SK-N-SH (cell line): ENCODE measurements around the gene GRK1. TPM values are rescaled to one million over a fixed set of nuclear protein-coding genes. Genes with fewer than 3 reads are reported as not detected.

Source experiments
- CTCF ChIA-PET: fragments of 300-600, 350-600 bp; formaldehyde crosslinking; extraction: SDS; loops from one replicate; lab custom pipeline; 2021; lab: Yijun Ruan, JAX
- POLR2A ChIA-PET: fragments of 350-600 bp; sonication (Branson Sonifier 250); formaldehyde crosslinking; extraction: SDS; loops from one replicate; lab custom pipeline; 2020; ENCODE audit warnings: antibody characterized with exemption, inconsistent platforms; lab: Yijun Ruan, JAX
- DNase-seq: peaks from one replicate; pipeline ENCODE4 v3.0.0; 2012
- H2AFZ ChIP-seq: fragments of 200-600 bp; sonication (generic); 2 replicates; pipeline ENCODE4 v1.8.1; 2016; ENCODE audit warnings: antibody characterized with exemption, mild to moderate bottlenecking, low read depth
- H3F3A ChIP-seq: fragments of 200-600 bp; sonication (generic); replicated peaks from 2 replicates; pipeline ENCODE3; 2016; ENCODE audit warnings: antibody characterized with exemption, mild to moderate bottlenecking; ENCODE audit not compliant: insufficient read depth
- H3K27ac ChIP-seq, 2 experiments: fragments of 200-500 bp in 1 of 2; fragments of 200-600 bp in 1 of 2; sonication (Bioruptor generic) in 1 of 2; sonication (generic), shearing (Covaris generic) in 1 of 2; 2 replicates each; pipeline versions ENCODE4 v1.5.1 to v1.6.1; 2014 to 2016; ENCODE audit warnings: low read depth in 2 of 2, inconsistent platforms in 1 of 2, low read length in 1 of 2, mild to moderate bottlenecking in 1 of 2, mixed read lengths in 1 of 2
- H3K27me3 ChIP-seq: fragments of 200-600 bp; sonication (generic), shearing (Covaris generic); 2 replicates; pipeline ENCODE4 v1.6.1; 2016; ENCODE audit warnings: mixed run types; ENCODE audit not compliant: insufficient read depth
- H3K36me3 ChIP-seq, 2 experiments: fragments of 200-500 bp in 1 of 2; fragments of 200-600 bp in 1 of 2; sonication (Bioruptor generic) in 1 of 2; sonication (generic) in 1 of 2; replicated peaks in 1 of 2; 2 replicates each; pipeline versions ENCODE3 to v1.5.1; 2014 to 2016; ENCODE audit warnings: low read length in 1 of 2, mild to moderate bottlenecking in 1 of 2; ENCODE audit not compliant: insufficient read depth in 2 of 2, control insufficient read depth in 1 of 2
- H3K4me1 ChIP-seq, 2 experiments: fragments of 200-500 bp in 1 of 2; fragments of 200-600 bp in 1 of 2; sonication (Bioruptor generic) in 1 of 2; sonication (generic), shearing (Covaris generic) in 1 of 2; 2 replicates each; pipeline versions ENCODE4 v1.5.1 to v1.6.1; 2014 to 2016; ENCODE audit warnings: low read depth in 1 of 2, low read length in 1 of 2, mixed run types in 1 of 2; ENCODE audit not compliant: insufficient read depth in 2 of 2, control insufficient read depth in 1 of 2
- H3K4me2 ChIP-seq: fragments of 200-600 bp; sonication (generic), shearing (Covaris generic); 2 replicates; pipeline ENCODE4 v1.6.1; 2017; ENCODE audit warnings: mixed run types
- H3K4me3 ChIP-seq, 2 experiments: fragments of 200-500 bp in 1 of 2; fragments of 200-600 bp in 1 of 2; sonication (Bioruptor generic) in 1 of 2; sonication (generic), shearing (Covaris generic) in 1 of 2; 2 replicates each; pipeline versions ENCODE4 v1.5.1 to v1.8.1; 2014 to 2016; ENCODE audit warnings: low read depth in 2 of 2, inconsistent platforms in 1 of 2, low read length in 1 of 2, mild to moderate bottlenecking in 1 of 2, mixed read lengths in 1 of 2, moderate library complexity in 1 of 2
- H3K79me2 ChIP-seq: fragments of 200-600 bp; sonication (generic); 2 replicates; pipeline ENCODE4 v1.8.1; 2017; ENCODE audit warnings: mild to moderate bottlenecking; ENCODE audit not compliant: insufficient read depth
- H3K9ac ChIP-seq: fragments of 200-600 bp; sonication (generic); 2 replicates; pipeline ENCODE4 v1.6.1; 2017; ENCODE audit warnings: mixed run types
- H3K9me2 ChIP-seq: fragments of 200-600 bp; sonication (generic); 2 replicates; pipeline ENCODE4 v1.6.1; 2017; ENCODE audit warnings: mixed run types
- H3K9me3 ChIP-seq: fragments of 200-600 bp; sonication (generic); 2 replicates; pipeline ENCODE4 v1.6.1; 2017; ENCODE audit warnings: mixed run types, mild to moderate bottlenecking, moderate library complexity
- H4K20me1 ChIP-seq: fragments of 200-600 bp; sonication (generic); 2 replicates; pipeline ENCODE4 v1.6.1; 2017; ENCODE audit warnings: mild to moderate bottlenecking, mixed run types; ENCODE audit not compliant: insufficient read depth
- ELF1 ChIP-seq: IDR thresholded peaks from 2 replicates; pipeline ENCODE4 v1.4.0; 2012
- EP300 ChIP-seq, 2 experiments: IDR thresholded peaks; 2 replicates each; pipeline versions ENCODE4 v1.4.0 to v1.6.1; 2012; ENCODE audit warnings: borderline replicate concordance in 1 of 2, low read depth in 1 of 2, low read length in 1 of 2
- EZH2phosphoT487 ChIP-seq: fragments of 200-600 bp; sonication (generic); IDR thresholded peaks from 2 replicates; pipeline ENCODE4 v1.6.1; 2017; ENCODE audit warnings: low read depth, mixed run types, mild to moderate bottlenecking, antibody characterized with exemption, moderate library complexity, borderline replicate concordance
- FOSL2 ChIP-seq: IDR thresholded peaks from 2 replicates; pipeline ENCODE4 v1.4.0; 2012; ENCODE audit warnings: low read depth, mild to moderate bottlenecking, moderate library complexity, borderline replicate concordance
- FOXM1 ChIP-seq: IDR thresholded peaks from 2 replicates; pipeline ENCODE4 v1.4.0; 2012; ENCODE audit warnings: low read depth, mild to moderate bottlenecking
- GABPA ChIP-seq: IDR thresholded peaks from 2 replicates; pipeline ENCODE4 v1.4.0; 2012; ENCODE audit warnings: low read depth, mild to moderate bottlenecking
- JUND ChIP-seq: IDR thresholded peaks from 2 replicates; pipeline ENCODE4 v1.4.0; 2012
- MAX ChIP-seq: IDR thresholded peaks from 2 replicates; pipeline ENCODE4 v1.4.0; 2012; ENCODE audit warnings: low read depth
- MXI1 ChIP-seq: IDR thresholded peaks from 2 replicates; pipeline ENCODE4 v1.6.1; 2012; ENCODE audit warnings: mild to moderate bottlenecking, low read depth, low read length, improper control_type of control experiment
- NFIC ChIP-seq: IDR thresholded peaks from 2 replicates; pipeline ENCODE4 v1.4.0; 2012; ENCODE audit warnings: borderline replicate concordance
- PBX3 ChIP-seq: IDR thresholded peaks from 2 replicates; pipeline ENCODE4; 2012
- RCOR1 ChIP-seq: fragments of 150-350 bp; IDR thresholded peaks from 2 replicates; pipeline ENCODE4 v1.6.1; 2017; ENCODE audit warnings: antibody characterized with exemption, low read length
- RFX5 ChIP-seq: IDR thresholded peaks from 2 replicates; pipeline ENCODE4 v1.6.1; 2012; ENCODE audit warnings: mild to moderate bottlenecking, improper control_type of control experiment, low read length
- TAF1 ChIP-seq: IDR thresholded peaks from 2 replicates; pipeline ENCODE4 v1.6.1; 2012; ENCODE audit warnings: low read depth, mild to moderate bottlenecking, low read length, moderate library complexity, borderline replicate concordance
- TCF12 ChIP-seq: IDR thresholded peaks from 2 replicates; pipeline ENCODE4 v1.4.0; 2012
- TEAD4 ChIP-seq: IDR thresholded peaks from 2 replicates; pipeline ENCODE4 v1.4.0; 2012; ENCODE audit warnings: mild to moderate bottlenecking, borderline replicate concordance; ENCODE audit not compliant: insufficient read depth
- USF1 ChIP-seq: IDR thresholded peaks from 2 replicates; pipeline ENCODE4 v1.4.0; 2012; ENCODE audit warnings: low read depth, borderline replicate concordance
- USF2 ChIP-seq: fragments of 150-350 bp; IDR thresholded peaks from 2 replicates; pipeline ENCODE4 v1.6.1; 2017; ENCODE audit warnings: antibody characterized with exemption, low read length, low read depth, borderline replicate concordance
- WGBS: methylation state at CpG from one replicate; pipeline ENCODE4 v1.1.6; 2017; ENCODE audit warnings: low lambda C conversion rate; 5-methylcytosine and 5-hydroxymethylcytosine counted together
- polyA plus RNA-seq, 3 experiments: library from polyadenylated mRNA; depleted of rRNA; stranded (reverse); fragments of >200 nt; gene quantifications; 2 replicates each; pipeline ENCODE4 v1.2.3, GENCODE V29; 2012

Gene GRK1
- polyA plus RNA-seq, 1 of the 3 experiments (the other 2 are of a cell fraction): 0.12 TPM

- Histone ChIP-seq H3K27ac (no peak overlapping the region), H3K9me2 (no peaks in the 10 kb centered on the region), H3K4me2 (no peak overlapping the region), H3K4me3 (no peak overlapping the region), H3K27me3 (no peaks in the 10 kb centered on the region), H3K4me1 (peaks cover 0 to 10% of the 10 kb centered on the region in 2 experiments; a peak in 1 of 4 replicates), H3K79me2 (no peaks in the 10 kb centered on the region), H2AFZ (no peak overlapping the region), H3K9ac (no peak overlapping the region)
- 87% methylated on average over 20 of the region's 20 CpGs for WGBS
- POLR2A ChIA-PET: no interaction called here
- TF ChIP-seq USF2 (no peak), RCOR1 (no peak), TCF12 (no peak), USF1 (no peak), FOXM1 (no peak), NFIC (no peak), TAF1 (no peak), FOSL2 (no peak), JUND (no peak), TEAD4 (no peak), MXI1 (no peak), EZH2phosphoT487 (no peak), ELF1 (no peak), GABPA (no peak), MAX (no peak), EP300 (IDR thresholded peaks at IDR 0.05; ENCODE audit: borderline replicate concordance in 1 of 2, low read depth in 1 of 2, low read length in 1 of 2) (no peak), RFX5 (no peak), PBX3 (no peak)
- TF ChIP-seq, all 33 proteins: peak for 0
- Histone ChIP-seq H3K36me3 (no peaks in the 10 kb centered on the region), H4K20me1 (no peaks in the 10 kb centered on the region), H3K9me3 (no peaks in the 10 kb centered on the region), H3F3A (peaks cover 8% of the 10 kb centered on the region)
- no peak for DNase-seq
- CTCF ChIA-PET: no interaction called here
Observed at GRCh38 chr13:113756441-113757097, 89.5 kb downstream of the GRK1 start.
